Activated naive CD4-positive, alpha-beta T cell treated with anti-CD3 and anti-CD28 coated beads, Interleukin-2, amount 50 U/mL, for 72 hours (primary cell): Measurements from ENCODE around the gene CACNG4. TPM values are rescaled to one million over a fixed set of nuclear protein-coding genes. Genes with fewer than 3 reads are reported as not detected.

Experiments
- ATAC-seq, 2 donors: fragments of 150-1000 bp; cut with Tn5 transposase; 2 replicates each; pipeline ENCODE4 v1.10.0; 2021; ENCODE audit warnings: mild to moderate bottlenecking in 2 of 2, moderate library complexity in 2 of 2
- DNase-seq, 2 donors: peaks; one replicate each; pipeline ENCODE4 v3.0.0; 2021 to 2022; ENCODE audit warnings: low spot score in 2 of 2
- H3K27ac Mint-ChIP-seq, 2 donors: one replicate each; pipeline ENCODE4 v1.8.0; 2022; ENCODE audit warnings: mild to moderate bottlenecking in 2 of 2, mixed read lengths in 2 of 2
- H3K36me3 Mint-ChIP-seq, 2 donors: one replicate each; pipeline ENCODE4 v1.8.0; 2022; ENCODE audit warnings: mixed read lengths in 2 of 2
- H3K9me3 Mint-ChIP-seq, 2 donors: one replicate each; pipeline ENCODE4 v1.8.0; 2022; ENCODE audit warnings: mixed read lengths in 2 of 2
- total RNA-seq, 2 donors: library from RNA; stranded (reverse); gene quantifications; one replicate each; pipeline ENCODE4 v1.2.3, GENCODE V29; 2022

Gene CACNG4
- total RNA-seq, 2 donors from 2014 or later = not detected

DNA sequence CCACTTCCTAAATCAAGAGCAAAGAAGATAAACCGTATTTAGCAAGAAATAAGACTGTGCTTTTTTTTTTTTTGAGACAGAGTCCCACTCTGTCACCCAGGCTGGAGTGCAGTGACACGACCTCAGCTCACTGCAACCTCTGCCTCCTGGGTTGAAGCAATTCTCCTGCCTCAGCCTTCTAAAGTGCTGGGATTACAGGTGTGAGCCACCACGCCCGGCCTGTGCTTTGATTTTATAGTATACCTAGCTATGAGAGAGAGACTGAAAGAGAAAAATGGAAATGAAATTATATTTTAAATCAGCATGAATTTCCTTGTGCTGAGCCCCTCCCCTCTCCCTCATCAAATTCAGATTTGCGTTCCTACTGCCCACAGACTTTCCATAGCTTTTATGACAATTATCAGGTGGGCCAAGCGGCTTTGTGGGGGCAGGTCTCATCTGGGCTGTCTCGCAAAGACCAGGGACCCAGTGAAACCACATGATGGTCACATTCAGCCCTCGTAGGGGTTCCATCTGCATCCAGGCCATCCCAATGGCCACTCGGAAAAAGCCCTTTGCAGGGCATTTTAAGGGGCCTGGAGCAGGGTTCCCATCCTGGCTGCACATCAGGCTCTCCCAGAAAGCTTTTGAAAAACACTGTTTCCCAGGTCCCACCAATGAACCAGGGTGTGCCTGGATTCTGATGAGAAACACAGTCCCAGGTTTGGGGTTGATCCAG is 88.4 kb downstream of the CACNG4 start:
- DNase-seq (no peak), ATAC-seq (no peak)
- Mint-ChIP-seq H3K36me3 (peaks cover 7 to 17% of the 10 kb centered on the region in 2 donors), H3K27ac (peak overlapping the region in 1 of 2 donors; percentile 14), H3K9me3 (peaks cover 13 to 16% of the 10 kb centered on the region in 2 donors)

DNA sequence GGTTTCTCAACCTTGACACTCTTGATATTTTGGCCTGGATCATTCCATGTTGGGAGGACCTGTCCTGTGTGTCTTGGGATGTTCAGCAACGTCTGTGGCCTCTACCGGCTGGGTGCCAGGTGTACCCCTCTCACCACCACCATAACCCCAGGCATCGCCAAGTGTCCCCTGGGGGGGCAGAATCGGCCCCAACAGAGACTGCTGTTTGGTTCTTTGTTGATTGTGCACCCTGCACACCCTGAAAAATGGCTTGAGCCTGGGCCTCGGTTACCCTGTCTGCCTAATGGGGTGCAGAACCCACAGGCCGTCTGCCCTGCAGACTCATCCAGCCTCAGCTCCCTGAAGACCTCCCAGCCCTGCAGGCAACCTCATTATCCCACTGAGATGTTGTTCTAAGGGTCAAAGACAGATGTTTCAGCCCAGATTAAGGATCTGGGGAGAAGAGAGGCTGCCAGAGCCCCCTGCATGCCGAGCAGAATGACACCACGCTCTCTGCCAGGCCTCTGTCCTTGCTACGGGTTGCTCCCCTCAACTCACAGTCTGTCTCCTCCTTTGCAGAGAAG is 89.0 kb downstream of the CACNG4 start:
- peaks cover 4 to 12% of the 10 kb centered on the region in 2 donors for H3K36me3 Mint-ChIP-seq
- no peak for ATAC-seq
- DNase-seq = no peak
- H3K27ac Mint-ChIP-seq = no peak overlapping the region
- peaks cover 11 to 12% of the 10 kb centered on the region in 2 donors for H3K9me3 Mint-ChIP-seq

DNA sequence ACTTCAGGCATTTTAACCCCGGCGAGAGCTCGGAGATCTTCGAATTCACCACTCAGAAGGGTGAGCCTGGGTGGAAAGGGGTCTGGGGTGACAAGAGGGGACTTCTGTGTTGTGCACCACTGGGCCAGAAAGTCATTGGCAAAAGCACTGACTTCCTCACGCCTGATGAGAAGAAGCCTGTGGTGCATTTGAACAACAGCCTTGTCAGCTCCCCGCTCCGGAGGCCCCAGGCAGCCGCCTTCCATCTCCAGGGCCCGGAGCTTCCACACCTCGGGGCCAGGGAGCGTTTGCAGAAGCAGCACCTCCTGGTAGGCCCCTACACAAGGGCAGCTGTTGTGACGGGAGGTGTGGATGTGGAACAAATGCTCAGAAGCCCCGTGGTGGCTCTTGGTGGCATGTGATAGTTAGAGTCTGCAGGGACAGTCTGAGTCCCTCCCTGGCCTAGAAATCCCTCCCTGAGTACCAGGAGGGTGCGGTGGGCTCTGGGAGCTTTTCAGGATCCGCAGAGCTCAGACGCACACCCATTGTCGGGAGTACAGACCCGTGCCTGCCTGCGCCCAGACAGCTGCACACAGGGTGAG is 89.6 kb downstream of the CACNG4 start:
- Mint-ChIP-seq H3K27ac (no peak overlapping the region), H3K36me3 (peaks cover 0 to 6% of the 10 kb centered on the region in 2 donors), H3K9me3 (peaks cover 5 to 6% of the 10 kb centered on the region in 2 donors)
- ATAC-seq = no peak
- no peak for DNase-seq

DNA sequence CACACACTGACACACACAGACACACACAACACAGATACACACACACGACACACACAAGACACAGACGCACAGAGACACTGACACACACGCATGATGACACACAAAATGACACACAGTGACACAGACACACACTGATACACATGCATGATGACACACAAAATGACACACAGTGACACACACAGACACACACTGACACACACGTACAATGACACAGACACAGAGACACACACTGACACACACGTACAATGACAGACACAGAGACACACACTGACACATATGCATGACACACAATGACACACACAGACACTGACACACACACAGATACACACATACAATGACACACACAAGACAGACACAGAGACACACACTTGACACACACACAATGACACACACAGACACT is 90.1 kb downstream of the CACNG4 start:
- ATAC-seq = no peak
- Mint-ChIP-seq H3K36me3 (peaks cover 0 to under 1% of the 10 kb centered on the region in 2 donors), H3K27ac (no peak overlapping the region), H3K9me3 (peaks cover under 1% of the 10 kb centered on the region in 2 donors)
- DNase-seq = no peak

DNA sequence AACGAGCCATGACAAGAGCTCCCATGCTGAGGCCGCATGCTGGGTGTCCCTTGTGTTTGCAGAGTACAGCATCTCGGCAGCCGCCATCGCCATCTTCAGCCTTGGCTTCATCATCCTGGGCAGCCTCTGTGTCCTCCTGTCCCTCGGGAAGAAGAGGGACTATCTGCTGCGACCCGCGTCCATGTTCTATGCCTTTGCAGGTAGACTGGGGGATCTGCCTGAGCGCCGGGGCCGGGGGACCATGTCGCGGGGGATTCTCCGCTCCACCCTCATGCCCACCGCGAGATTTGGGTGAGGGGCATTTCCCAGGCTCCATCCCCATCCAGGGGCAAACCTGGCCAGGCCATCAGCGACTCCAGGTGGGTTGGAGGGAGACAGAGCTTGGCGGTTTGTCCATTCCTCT is 90.5 kb downstream of the CACNG4 start:
- no peak for DNase-seq
- H3K27ac Mint-ChIP-seq = no peak overlapping the region

DNA sequence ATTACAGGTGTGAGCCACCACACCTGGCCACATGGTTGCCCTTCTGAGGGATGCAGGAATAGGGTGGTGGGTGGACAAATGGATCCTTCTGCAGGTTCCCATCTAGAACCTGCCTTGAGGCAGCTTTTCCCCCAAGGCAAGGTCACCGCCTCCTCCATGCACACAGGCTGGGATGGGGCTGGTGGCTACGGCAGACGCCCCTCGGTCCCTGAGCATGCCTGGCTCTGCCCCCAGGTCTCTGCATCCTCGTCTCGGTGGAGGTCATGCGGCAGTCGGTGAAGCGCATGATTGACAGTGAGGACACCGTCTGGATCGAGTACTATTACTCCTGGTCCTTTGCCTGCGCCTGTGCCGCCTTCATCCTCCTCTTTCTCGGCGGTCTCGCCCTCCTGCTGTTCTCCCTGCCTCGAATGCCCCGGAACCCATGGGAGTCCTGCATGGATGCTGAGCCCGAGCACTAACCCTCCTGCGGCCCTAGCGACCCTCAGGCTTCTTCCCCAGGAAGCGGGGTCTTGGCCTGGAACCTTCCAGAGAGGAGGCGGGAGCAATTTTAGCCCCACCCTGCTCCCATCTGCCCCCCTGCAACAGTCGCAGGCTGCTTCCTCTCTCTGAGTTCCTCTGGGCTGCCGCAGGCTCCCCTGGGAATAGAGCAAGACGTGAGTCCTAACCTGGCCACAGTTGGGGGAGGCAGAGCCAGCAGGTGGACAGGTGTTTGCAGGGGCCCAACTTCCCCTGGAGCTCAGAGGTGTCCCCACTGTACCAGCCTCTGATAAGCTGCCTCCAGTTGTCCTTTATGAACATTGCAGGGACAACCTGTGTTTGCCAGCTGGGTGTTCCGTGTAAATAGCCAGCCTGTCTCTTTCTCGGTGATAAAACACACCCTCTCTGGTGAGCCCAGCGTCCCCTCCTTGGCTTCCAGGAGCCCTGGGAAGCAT is 91.6 kb downstream of the CACNG4 start:
- ATAC-seq = no peak
- Mint-ChIP-seq H3K27ac (peak overlapping the region in 1 of 2 donors; percentile 46), H3K9me3 (no peaks in the 10 kb centered on the region), H3K36me3 (no peaks in the 10 kb centered on the region)
- no peak for DNase-seq

More for the DNA sequence above, 90.5 kb downstream of the CACNG4 start:
- H3K36me3 Mint-ChIP-seq = no peaks in the 10 kb centered on the region
- no peak for ATAC-seq
- H3K9me3 Mint-ChIP-seq = no peaks in the 10 kb centered on the region

- Mint-ChIP-seq H3K27ac (no peak overlapping the region), H3K36me3 (no peaks in the 10 kb centered on the region)
- ATAC-seq = no peak
These were observed 92.4 kb downstream of the CACNG4 start for GRCh38 chr17:67056746-67057490.

DNA sequence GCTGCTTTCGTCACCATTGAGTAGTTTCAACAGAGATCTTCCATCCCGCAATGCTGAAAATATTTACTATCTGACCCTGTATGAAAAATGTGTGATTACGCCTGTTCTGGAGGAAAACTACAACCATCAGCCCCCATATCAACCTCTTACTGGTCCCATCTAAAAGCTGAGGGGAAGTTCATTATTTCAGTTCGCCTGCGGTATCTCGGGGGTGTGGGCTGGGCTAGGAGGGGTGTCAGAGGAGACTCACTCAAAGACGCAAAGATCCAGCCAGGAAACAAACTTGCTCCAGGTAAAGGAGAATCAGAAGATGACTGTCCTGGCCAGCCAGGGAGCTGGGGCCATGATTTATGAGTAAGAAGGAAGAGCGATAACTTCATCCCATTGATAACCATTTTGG is 93.5 kb downstream of the CACNG4 start:
- no peaks in the 10 kb centered on the region for H3K9me3 Mint-ChIP-seq
- H3K27ac Mint-ChIP-seq = no peak overlapping the region
- ATAC-seq (no peak), DNase-seq (no peak)
- no peaks in the 10 kb centered on the region for H3K36me3 Mint-ChIP-seq

More at GRCh38 chr17:67056746-67057490, 92.4 kb downstream of the CACNG4 start:
- no peak for DNase-seq
- no peaks in the 10 kb centered on the region for H3K9me3 Mint-ChIP-seq

DNA sequence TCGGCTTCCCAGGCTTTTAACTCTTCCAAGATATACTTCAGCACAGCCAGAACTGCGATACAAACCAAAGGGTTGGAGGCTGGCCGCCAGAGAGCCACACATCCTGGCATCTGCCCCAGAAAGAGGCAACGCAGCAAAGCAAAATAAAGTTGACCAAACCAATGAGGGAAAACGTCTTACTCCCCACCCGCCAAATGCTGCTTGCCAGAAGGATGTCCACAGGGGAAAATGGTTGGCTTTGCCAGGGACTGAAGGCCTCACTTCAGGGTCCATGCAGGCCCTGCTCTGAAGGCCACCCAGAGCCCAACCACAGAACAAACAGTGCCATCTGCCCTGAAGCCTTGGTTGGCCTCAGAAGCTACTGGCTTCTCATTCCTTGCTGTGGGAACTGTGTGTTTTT is 94.9 kb downstream of the CACNG4 start:
- no peaks in the 10 kb centered on the region for H3K9me3 Mint-ChIP-seq
- DNase-seq = no peak
- ATAC-seq = no peak
- no peaks in the 10 kb centered on the region for H3K36me3 Mint-ChIP-seq
- H3K27ac Mint-ChIP-seq = no peak overlapping the region

DNA sequence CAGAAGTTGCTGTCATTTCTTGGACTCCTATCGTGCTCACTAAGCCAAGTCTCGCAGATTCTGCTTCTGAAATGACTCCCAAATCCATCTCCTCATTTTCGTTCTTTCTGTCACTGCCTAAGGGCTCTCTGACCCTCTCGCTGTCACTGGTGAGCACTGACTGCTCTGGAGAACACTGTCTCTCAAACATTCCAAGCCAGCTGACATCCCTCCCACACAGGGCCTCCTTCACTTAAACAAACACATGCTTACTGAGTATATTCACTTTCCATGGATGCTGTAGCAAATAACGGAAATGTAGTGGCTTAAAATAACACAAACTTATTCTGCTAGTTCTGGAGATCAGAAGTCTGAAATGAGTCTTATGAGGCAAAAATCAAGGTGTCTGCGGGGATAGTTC is 98.6 kb downstream of the CACNG4 start:
- ATAC-seq (no peak), DNase-seq (no peak)
- H3K36me3 Mint-ChIP-seq = no peaks in the 10 kb centered on the region
- no peaks in the 10 kb centered on the region for H3K9me3 Mint-ChIP-seq
- H3K27ac Mint-ChIP-seq = no peak overlapping the region

GRCh38 chr17:67066717-67067116 is 102.2 kb downstream of the CACNG4 start:
- no peak overlapping the region for H3K27ac Mint-ChIP-seq
- H3K36me3 Mint-ChIP-seq = no peaks in the 10 kb centered on the region
- DNase-seq (no peak), ATAC-seq (no peak)
- H3K9me3 Mint-ChIP-seq = peaks cover 0 to 3% of the 10 kb centered on the region in 2 donors

GRCh38 chr17:67067571-67068482 is 103.3 kb downstream of the CACNG4 start:
- DNase-seq (no peak), ATAC-seq (no peak)
- Mint-ChIP-seq H3K27ac (no peak overlapping the region), H3K9me3 (peaks cover 0 to 3% of the 10 kb centered on the region in 2 donors), H3K36me3 (peaks cover 0 to 3% of the 10 kb centered on the region in 2 donors)

- Mint-ChIP-seq H3K27ac (no peak overlapping the region), H3K9me3 (peaks cover 0 to 3% of the 10 kb centered on the region in 2 donors), H3K36me3 (peaks cover 0 to 10% of the 10 kb centered on the region in 2 donors)
- no peak for ATAC-seq
- no peak for DNase-seq
These were observed 104.5 kb downstream of the CACNG4 start for GRCh38 chr17:67068999-67069398.

- DNase-seq (no peak), ATAC-seq (no peak)
- peaks cover 0 to 3% of the 10 kb centered on the region in 2 donors for H3K9me3 Mint-ChIP-seq
- peaks cover 0 to 12% of the 10 kb centered on the region in 2 donors for H3K36me3 Mint-ChIP-seq
- H3K27ac Mint-ChIP-seq = no peak overlapping the region
These were observed 105.2 kb downstream of the CACNG4 start for GRCh38 chr17:67069603-67070136.

DNA sequence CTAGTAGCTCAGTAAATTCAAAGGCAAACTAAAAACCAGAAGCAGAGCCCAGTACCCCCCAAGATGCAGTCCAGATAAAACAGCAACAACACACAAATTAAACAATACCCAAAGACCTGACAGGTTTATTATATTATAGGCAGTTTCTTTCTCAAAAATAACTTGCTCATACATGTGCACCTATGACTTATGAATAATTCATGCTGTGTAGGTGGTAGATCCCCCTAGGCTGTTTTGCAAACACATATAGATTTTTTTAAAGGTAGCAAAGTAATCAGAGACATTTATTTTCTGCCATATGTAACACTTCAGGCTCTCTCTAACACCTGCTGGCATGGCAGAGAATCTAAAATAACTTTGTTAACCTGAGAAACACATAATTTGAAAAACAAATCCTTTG is 107.1 kb downstream of the CACNG4 start:
- Mint-ChIP-seq H3K9me3 (peaks cover 0 to 3% of the 10 kb centered on the region in 2 donors), H3K36me3 (peaks cover 0 to 12% of the 10 kb centered on the region in 2 donors), H3K27ac (peak overlapping the region in 1 of 2 donors; percentile 29)
- no peak for ATAC-seq
- no peak for DNase-seq
